Activated CD4-positive, CD25-positive, alpha-beta regulatory T cell (primary cell): ENCODE measurements around the gene ZDBF2.
"Not testable (repeated sequence)": the region's sequence is repeated elsewhere in the genome, so short reads cannot be mapped to it uniquely, and the experiment has no call there.

ENCODE experiments used
- DNase-seq, 4 experiments: peaks; one replicate each; lab custom pipeline; 2025; lab: John Stamatoyannopoulos, UW

The ZDBF2 gene

GRCh38 chr2:206274434-206275311 is at the start of gene ZDBF2:
Gene ZDBF2 (plus strand): TSS chr2:206274663. CDS start chr2:206281850, 7,187 bp downstream.
- DNase-seq: peak in 3 of 4 experiments; percentile 6 to 27 (median 7)

- DNase-seq: no peak
Observed at GRCh38 chr2:206225435-206226232, 48.8 kb upstream of the ZDBF2 start.

GRCh38 chr2:206228636-206229035 is 45.8 kb upstream of the ZDBF2 start:
- not testable (repeated sequence) for DNase-seq

DNA sequence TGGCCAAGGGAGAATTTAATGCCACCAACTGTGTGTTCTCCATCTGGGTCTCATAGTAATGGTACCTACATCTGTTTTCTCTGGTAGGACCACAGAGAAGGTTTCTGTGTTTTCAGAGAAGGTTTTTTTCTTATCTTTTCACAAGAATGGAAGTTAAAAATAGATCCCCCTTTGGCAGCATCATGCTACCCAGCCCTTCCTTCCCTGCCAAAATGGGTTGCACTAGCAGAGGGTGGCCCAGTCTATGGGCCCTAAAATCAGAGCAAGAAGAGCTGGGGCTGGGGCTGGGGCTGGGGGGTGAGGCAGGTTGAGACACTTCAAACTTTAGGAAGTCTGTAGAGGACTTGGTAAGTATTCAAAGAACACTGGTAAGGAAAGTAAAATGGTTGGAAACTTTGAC is 44.8 kb upstream of the ZDBF2 start:
- DNase-seq: no peak

GRCh38 chr2:206230060-206230762 is 44.3 kb upstream of the ZDBF2 start:
- DNase-seq: no peak

- DNase-seq: no peak
Observed at GRCh38 chr2:206231669-206232286, 42.7 kb upstream of the ZDBF2 start.

DNA sequence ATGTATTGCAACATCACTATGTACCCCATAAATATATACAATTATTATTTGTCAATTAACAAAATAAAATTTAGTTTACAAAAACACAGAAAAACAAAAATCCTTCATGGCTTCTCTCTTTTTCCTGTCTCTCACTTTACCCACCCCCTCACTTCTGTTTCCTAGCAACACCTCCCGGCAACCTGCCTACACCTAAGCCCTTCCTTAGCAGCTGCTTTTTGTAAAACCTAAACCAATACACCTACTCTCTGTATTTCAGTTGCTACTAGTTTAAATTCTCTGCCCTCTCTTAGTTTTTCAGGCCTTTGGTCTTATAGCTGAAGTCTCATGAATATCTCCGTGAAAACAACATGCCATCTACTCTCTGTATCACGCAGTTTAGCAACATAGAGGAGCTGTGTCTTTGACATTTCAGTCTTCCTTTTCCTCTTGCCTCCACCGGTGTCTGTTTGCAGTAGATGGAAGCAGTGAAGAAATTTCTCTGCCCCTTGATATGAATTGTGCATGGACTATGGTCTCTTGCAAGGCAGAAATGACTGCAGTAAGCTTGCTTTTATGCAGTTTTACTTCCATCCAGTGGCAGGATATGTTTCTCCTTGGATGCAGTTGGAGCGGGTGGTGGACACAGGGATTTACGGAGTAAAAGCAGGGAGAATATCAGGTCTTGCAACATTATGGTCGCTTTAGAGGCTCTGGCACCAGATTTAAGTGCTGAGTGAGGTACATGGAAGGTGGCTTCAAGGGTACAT is 42.0 kb upstream of the ZDBF2 start:
- no peak for DNase-seq

DNA sequence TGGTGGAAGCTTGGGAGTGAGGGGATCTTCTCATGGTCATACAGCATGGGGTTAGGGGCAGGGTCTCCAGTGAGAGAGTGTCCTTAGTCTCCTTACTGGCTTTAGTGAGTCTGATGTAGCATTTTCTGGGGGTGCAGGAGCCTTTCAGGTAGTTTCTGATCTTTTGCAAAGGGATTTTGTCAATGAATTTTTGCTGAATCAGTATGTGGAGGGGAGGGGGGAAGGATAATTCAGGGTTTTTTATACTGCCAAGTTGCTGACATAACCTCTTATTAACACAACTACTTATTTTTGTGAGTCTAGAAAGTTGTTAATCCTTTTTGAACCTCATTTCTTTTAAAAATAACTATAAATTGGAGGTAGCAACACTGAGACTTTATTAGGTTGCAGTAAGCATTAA is 35.3 kb upstream of the ZDBF2 start:
- DNase-seq: no peak

GRCh38 chr2:206240327-206240726 is 34.1 kb upstream of the ZDBF2 start:
- no peak for DNase-seq

DNA sequence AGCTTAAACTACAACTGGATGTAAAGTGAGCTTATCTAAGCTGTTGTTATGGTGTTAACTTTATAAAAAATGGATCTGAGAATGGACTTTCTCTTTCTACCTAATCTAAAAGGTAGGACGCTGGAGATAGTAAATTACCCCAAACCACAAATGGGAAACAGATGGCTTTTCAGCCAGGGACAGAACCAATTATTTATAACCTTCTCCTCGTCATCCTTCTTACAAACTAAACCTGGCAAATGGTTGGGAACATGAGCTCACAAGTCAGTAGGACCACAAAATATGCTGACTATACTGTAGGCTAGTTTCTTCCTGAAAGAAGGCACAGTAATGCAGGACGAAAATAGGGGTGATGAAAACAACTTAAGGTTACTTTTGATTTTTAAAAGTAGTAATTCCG is 32.7 kb upstream of the ZDBF2 start:
- DNase-seq: no peak

DNA sequence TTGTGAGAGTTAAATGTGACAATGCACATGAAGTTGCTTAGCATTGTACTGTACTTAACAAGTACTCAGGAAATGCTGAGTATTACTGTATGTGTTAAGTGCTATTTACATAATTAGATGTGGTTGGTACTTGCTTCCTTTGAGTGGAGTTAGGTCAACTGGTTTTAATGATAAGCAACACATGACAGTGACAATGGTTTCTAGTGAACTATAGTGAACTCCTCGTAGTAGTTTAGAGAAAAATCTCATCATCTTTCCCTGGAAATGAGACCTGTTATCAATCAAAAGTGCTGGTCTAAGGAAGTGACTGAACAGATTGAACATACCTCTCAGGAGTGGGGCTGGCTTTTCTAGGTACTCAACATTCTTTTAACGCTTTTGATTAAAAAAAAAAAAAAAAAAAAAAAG is 29.2 kb upstream of the ZDBF2 start:
- no peak for DNase-seq

DNA sequence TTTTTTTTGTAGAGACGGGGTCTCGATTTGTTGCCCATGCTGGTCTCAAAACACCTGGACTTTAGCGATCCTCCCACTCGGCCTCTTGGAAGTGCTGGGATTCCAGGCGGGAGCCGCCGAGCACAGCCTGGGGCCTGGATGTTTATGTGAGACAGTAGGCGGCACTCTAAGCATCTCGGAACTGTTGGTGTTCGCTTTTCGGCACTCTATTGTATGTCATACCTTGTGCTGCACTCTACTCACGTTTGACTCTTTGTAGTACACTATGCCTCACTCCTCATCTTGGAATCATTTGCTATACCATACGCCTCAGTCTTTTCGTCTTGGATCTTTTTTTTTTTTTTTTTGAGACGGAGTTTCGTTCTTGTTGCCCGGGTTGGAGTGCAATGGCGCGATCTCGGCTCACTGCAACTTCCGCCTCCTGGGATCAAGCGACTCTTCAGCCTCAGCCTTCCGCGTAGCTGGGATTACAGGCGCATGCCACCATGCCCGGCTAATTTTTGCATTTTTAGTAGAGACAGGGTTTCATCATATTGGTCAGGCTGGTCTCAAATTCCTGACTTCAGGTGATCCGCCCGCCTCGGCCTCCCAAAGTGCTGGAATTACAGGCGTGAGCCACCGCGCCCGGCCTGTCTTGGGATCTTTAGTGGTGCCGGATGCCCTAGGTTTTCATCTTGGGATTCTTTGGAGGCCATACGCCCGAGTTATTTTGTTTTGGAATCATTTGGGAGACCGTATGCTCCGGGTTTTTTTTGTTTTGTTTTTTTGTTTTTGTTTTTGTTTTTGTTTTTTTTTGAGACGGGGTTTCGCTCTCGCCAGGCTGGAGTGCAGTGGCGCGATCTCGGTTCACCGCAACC is 24.2 kb upstream of the ZDBF2 start:
- no peak for DNase-seq

- no peak for DNase-seq
Observed at GRCh38 chr2:206253125-206253776, 21.2 kb upstream of the ZDBF2 start.

- DNase-seq: no peak
Observed at GRCh38 chr2:206253777-206254166, 20.7 kb upstream of the ZDBF2 start.

DNA sequence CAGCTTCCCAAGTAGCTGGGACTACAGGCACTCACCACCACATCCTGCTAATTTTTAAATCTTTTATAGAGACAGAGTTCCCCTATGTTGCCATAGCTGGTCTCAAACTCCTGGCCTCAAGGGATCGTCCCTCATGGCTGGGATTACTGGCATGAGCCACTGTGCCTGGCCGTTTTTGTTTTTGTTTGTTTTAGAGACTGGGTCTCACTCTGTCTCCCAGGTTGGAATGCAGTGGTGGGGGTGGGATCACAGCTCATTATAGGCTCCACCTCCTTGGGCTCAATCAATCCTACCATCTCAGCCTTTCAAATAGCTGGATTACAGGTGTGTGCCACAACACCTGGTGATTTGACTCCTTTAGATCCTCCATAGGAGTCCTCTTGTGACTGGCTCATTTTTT is 19.5 kb upstream of the ZDBF2 start:
- no peak for DNase-seq

DNA sequence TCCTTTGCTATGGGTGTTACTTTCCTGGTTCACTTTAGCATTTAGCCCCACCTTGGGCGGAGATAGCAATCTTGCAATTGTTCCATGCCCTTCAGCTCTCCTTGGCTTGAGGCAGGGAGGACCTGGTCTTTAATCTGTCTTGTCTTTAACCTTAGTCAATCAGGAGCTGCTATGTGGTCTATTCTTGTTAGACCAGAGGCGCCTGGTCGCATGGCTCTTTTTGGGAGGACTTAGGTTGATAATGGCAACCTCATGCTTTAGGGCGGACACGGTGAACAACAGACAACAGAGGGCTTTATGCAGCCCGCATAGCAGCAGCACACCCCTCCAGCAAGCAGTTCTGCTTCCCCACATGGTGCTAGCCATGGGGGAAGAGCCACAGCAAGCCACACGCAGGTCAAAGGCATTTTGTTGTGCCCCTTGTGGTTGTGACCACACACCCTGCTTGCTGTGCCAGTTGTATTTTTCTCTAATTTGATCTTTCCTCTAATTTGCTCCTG is 17.7 kb upstream of the ZDBF2 start:
- DNase-seq: no peak

DNA sequence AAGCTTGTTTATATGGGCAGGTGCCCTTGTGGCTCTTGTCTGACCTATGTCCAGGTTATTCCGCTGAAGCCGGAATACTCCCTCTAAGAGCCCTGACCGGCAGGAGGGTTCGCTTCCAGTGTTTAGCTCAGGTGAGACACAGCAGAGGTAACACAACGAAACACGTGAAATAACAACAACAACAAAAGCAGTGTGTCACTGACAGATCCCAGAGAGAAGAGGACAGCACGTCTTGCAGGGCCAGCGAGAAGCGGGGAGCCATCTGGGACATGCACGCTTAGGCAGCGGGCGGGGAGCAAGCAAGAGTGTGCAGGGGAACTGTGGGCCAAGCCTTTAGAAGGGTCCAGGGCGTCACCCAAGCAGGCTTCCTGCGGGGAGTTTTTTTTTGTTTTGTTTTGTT is 17.1 kb upstream of the ZDBF2 start:
- no peak for DNase-seq

DNA sequence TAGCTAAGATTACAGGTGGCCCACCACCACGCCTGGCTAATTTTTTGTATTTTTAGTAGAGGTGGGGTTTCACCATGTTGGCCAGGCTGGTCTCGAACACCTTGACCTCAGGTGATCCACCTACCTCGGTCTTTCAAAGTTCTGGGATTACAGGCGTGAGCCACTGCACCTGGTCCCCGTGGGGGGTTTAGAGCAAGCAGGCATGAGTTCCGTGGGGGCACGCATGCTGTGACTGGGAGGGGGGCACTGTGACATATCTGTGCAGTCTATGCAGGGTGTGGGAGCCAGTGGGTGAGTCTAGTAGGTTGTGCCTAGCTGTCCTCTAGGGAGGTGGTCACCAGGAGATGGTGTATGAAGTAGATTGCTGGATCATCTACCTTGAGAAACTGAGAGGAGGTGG is 16.6 kb upstream of the ZDBF2 start:
- DNase-seq: no peak

DNA sequence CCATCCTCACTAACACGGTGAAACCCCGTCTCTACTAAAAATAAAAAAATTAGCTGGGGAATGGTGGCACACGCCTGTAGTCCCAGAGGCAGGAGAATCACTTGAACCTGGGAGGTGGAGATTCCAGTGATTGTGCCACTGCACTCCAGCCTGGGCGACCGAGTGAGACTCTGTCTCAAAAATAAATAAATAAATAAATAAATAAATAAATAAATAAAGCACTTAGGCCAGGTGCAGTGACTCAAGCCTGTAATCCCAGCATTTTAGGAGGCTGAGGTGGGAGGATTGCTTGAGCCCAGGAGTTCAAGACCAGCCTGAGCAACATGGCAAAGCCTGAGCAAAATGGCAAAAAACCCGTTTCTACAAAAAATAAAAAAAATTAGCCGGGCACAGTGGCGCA is 15.8 kb upstream of the ZDBF2 start:
- not testable (repeated sequence) for DNase-seq
